SK-N-SH (cell line): ENCODE measurements around the gene SLC35F4.

Source experiments
- EP300 ChIP-seq, 2 experiments: IDR thresholded peaks; 2 replicates each; pipeline versions ENCODE4 v1.4.0 to v1.6.1; 2012; ENCODE audit warnings: borderline replicate concordance in 1 of 2, low read depth in 1 of 2, low read length in 1 of 2
- FOSL2 ChIP-seq: IDR thresholded peaks from 2 replicates; pipeline ENCODE4 v1.4.0; 2012; ENCODE audit warnings: low read depth, mild to moderate bottlenecking, moderate library complexity, borderline replicate concordance
- FOXM1 ChIP-seq: IDR thresholded peaks from 2 replicates; pipeline ENCODE4 v1.4.0; 2012; ENCODE audit warnings: low read depth, mild to moderate bottlenecking
- GABPA ChIP-seq: IDR thresholded peaks from 2 replicates; pipeline ENCODE4 v1.4.0; 2012; ENCODE audit warnings: low read depth, mild to moderate bottlenecking
- POLR2AphosphoS5 ChIP-seq: IDR thresholded peaks from 2 replicates; pipeline ENCODE4 v1.6.1; 2012; ENCODE audit warnings: low read depth, low read length
- RFX5 ChIP-seq: IDR thresholded peaks from 2 replicates; pipeline ENCODE4 v1.6.1; 2012; ENCODE audit warnings: mild to moderate bottlenecking, improper control_type of control experiment, low read length
- SMC3 ChIP-seq: IDR thresholded peaks from 2 replicates; pipeline ENCODE4 v1.6.1; 2012; ENCODE audit warnings: low read depth, low read length, improper control_type of control experiment
- TCF12 ChIP-seq: IDR thresholded peaks from 2 replicates; pipeline ENCODE4 v1.4.0; 2012
- TF ChIP-seq, protein P1 (sequence below): fragments of 200-600 bp; sonication (generic); IDR thresholded peaks from 2 replicates; pipeline ENCODE4 v1.6.1; 2017; ENCODE audit warnings: antibody characterized with exemption, mild to moderate bottlenecking, moderate library complexity
- TF ChIP-seq, protein P2 (sequence below): IDR thresholded peaks from 2 replicates; pipeline ENCODE4 v1.4.0; 2012; ENCODE audit warnings: low read depth, borderline replicate concordance
- TF ChIP-seq, protein P3 (sequence below): IDR thresholded peaks from 2 replicates; pipeline ENCODE4 v1.6.1; 2012; ENCODE audit warnings: mild to moderate bottlenecking, low read depth, low read length, moderate library complexity

DNA sequence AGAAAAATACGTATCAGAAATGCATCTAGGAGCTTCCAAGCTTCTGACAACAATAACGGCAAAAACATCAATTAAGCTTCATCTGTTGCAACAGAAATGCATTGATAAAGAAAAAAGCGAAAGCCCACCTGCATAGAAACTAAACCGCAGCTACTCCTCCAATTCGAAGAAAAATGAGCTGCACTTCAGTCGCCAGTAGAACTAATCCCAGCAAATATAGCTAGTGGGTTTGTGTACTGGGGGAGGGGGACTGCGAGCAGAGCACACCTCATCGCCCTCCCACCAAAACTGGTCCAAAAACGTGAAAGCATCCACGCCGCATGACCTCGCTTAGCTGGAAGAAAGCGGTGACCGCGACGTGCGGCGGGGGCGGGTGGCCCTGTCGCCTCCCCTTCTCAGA is 1.2 kb downstream of the SLC35F4 start:
- TF ChIP-seq RFX5 (no peak), EP300 (IDR thresholded peaks at IDR 0.05; ENCODE audit: borderline replicate concordance in 1 of 2, low read depth in 1 of 2, low read length in 1 of 2) (no peak), SMC3 (no peak), TCF12 (no peak), POLR2AphosphoS5 (no peak), FOXM1 (no peak), FOSL2 (no peak), GABPA (no peak)
- TF ChIP-seq, protein P1, sequence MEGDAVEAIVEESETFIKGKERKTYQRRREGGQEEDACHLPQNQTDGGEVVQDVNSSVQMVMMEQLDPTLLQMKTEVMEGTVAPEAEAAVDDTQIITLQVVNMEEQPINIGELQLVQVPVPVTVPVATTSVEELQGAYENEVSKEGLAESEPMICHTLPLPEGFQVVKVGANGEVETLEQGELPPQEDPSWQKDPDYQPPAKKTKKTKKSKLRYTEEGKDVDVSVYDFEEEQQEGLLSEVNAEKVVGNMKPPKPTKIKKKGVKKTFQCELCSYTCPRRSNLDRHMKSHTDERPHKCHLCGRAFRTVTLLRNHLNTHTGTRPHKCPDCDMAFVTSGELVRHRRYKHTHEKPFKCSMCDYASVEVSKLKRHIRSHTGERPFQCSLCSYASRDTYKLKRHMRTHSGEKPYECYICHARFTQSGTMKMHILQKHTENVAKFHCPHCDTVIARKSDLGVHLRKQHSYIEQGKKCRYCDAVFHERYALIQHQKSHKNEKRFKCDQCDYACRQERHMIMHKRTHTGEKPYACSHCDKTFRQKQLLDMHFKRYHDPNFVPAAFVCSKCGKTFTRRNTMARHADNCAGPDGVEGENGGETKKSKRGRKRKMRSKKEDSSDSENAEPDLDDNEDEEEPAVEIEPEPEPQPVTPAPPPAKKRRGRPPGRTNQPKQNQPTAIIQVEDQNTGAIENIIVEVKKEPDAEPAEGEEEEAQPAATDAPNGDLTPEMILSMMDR, result no peak
- TF ChIP-seq, protein P2, sequence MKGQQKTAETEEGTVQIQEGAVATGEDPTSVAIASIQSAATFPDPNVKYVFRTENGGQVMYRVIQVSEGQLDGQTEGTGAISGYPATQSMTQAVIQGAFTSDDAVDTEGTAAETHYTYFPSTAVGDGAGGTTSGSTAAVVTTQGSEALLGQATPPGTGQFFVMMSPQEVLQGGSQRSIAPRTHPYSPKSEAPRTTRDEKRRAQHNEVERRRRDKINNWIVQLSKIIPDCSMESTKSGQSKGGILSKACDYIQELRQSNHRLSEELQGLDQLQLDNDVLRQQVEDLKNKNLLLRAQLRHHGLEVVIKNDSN, result no peak
- TF ChIP-seq, protein P3, sequence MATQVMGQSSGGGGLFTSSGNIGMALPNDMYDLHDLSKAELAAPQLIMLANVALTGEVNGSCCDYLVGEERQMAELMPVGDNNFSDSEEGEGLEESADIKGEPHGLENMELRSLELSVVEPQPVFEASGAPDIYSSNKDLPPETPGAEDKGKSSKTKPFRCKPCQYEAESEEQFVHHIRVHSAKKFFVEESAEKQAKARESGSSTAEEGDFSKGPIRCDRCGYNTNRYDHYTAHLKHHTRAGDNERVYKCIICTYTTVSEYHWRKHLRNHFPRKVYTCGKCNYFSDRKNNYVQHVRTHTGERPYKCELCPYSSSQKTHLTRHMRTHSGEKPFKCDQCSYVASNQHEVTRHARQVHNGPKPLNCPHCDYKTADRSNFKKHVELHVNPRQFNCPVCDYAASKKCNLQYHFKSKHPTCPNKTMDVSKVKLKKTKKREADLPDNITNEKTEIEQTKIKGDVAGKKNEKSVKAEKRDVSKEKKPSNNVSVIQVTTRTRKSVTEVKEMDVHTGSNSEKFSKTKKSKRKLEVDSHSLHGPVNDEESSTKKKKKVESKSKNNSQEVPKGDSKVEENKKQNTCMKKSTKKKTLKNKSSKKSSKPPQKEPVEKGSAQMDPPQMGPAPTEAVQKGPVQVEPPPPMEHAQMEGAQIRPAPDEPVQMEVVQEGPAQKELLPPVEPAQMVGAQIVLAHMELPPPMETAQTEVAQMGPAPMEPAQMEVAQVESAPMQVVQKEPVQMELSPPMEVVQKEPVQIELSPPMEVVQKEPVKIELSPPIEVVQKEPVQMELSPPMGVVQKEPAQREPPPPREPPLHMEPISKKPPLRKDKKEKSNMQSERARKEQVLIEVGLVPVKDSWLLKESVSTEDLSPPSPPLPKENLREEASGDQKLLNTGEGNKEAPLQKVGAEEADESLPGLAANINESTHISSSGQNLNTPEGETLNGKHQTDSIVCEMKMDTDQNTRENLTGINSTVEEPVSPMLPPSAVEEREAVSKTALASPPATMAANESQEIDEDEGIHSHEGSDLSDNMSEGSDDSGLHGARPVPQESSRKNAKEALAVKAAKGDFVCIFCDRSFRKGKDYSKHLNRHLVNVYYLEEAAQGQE, result no peak
